ENCODE results near the gene ZNF223.
A peak's percentile ranks its signal among the peaks of the same experiment; 100 is the strongest.

Gene ZNF223

DNA sequence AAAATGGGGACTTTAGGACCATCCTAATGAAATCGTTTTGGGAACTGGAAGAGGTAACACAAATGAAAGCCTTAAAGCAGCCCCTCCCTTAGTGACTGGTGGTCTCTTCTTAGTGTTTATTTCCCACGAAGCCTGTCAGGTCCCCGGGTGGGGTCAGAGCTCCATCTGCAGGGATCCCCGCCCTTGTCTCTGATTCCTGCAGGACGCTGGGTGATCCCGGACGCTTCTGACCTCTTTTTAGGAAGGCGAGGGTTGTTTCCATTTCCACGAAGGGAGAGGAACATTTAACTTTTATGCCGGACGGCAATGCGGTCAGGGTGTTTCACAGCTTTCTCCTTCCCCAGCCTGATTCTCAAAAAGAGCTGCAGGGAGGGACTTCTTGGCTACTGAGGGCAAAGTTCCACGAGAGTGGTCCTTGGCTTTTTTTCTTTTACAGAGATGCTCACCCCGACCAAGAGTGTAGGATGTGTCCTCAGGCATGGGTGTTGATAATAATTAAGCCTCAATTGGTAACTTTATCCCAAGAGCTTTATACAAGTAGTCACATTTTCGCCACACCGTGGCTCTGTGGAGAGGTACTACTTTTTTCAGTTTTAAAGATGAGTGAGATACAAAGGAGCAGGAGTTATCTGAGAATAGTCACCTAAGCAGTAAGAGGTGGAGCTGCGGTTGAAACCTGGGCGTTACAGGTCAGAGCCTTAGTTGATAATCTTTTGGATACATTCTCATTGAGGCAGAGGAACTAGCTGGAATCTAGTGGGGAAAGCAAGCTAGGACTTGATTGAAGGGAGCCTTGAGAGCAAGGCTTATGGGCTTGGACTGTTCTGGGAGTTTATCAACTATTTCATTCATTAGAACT lies 20.9 kb downstream of the ZNF223 start:
- DNase-seq = no peak

GRCh38 chr19:44076325-44076724 lies 24.5 kb downstream of the ZNF223 start:
- DNase-seq = no peak

- DNase-seq = no peak
Measured at GRCh38 chr19:44092108-44092507, 40.3 kb downstream of the ZNF223 start.

- peak; percentile 89 for DNase-seq
Measured at GRCh38 chr19:44093931-44094765, 42.3 kb downstream of the ZNF223 start, which contains the start of gene ZNF224. TSS of gene ZNF224 (plus strand) at chr19:44094361. CDS start at chr19:44097874, 3,513 bp downstream.

- no peak for DNase-seq
Measured at GRCh38 chr19:44107751-44108150, 55.9 kb downstream of the ZNF223 start.

DNA sequence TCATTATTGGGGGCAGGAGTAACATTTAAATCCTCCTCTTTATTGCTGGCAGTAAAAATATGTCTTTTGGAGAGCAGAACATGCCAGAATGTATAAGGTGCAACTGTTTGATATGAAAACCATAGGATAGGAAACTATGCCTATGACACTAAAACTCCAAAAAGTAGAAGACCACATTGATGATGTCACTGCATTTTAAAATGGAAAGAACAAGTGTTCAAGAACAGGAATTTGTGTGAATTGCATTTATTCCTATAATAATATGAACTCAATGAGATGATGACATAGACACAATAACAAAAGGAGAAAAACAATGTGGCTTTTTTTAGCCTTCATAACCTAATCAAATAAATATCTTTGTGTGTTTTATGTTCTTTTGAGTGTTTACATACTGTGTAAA lies 57.6 kb downstream of the ZNF223 start:
- DNase-seq = no peak

GRCh38 chr19:44111910-44112463 lies 60.2 kb downstream of the ZNF223 start:
- no peak for DNase-seq

DNA sequence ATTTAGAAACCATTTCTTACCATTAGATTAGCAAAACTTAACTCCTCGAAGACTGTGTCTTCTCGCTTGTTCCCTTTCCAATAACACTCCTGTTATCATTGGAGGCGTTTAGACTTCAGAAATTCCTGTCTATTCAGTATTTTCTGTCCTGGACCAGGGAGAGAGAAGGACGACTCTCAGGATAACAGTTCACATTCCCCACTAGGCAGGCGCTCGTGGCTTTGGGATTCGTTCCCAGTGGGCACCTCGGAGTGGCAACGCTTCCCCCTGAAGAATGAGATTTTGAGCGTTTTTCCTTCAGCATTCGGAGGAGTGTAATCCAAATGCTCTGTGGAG lies 60.9 kb downstream of the ZNF223 start:
- no peak for DNase-seq

DNA sequence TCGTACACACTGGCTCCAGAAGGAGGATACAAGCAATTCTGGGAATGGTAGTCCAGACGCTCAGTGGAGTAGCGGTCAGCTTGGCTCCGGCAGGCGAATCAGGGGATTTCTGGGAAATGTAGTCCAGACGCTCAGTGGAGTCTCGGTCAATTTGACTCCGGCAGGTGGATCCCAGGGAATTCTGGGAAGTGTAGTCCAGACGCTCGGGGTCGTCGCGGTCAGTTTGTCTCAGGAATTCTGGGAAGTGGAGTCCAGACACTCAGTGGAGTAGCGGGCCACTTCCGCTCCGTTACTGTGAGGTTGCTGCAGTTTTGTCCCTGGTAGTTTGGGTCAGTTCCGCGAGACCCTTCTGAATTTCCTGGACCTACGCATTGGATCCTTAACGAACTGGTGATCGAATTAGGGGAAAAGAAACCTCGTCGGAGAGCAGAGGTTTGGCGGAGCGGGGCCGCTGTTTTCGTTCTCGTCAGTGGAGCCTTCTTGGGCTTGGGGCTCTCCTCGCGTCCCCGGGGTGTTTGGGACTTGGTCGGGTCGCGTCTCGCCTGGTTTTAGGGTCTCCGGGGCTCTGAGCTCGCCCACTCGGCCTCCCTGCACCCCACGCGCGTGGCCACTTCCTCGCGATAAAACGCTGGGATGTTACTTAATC lies 61.4 kb downstream of the ZNF223 start, which contains the start of gene ZNF225:
Gene ZNF225 (plus strand): TSS at position 262 of the 646 bp plus-strand sequence. CDS start 2,429 bp downstream, outside the sequence.
- peak; percentile 94 for DNase-seq

DNA sequence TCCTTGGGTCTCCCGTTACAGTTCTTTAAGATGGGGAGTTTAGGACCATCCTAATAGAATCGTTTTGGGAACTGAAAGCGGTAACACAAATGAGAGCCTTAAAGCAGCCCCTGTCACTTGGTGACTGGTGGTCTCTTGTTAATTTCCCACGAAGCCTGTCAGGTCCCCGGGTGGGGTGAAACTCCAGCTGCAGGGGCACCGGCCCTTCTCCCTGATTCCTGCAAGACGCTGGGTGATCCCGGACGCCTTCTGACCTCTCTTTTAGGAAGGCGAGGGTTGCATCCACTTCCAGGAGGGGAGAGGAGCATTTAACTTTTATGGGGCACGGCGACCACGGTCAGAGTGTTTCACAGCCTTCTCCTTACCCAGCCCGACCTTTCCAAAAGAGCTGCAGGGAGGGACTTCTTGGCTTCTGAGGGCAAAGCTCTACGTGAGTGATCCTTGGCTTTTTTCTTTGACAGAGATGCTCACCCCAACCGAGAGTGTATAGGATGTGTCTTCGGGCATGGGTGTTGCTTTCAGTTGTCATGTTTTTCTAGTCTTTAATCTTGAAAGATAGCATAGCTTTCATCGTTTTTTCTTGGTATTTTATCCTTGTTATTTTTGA lies 62.1 kb downstream of the ZNF223 start:
- no peak for DNase-seq
